Measurements from ENCODE around the gene C2CD2L.
"Not testable (repeated sequence)": the region's sequence is repeated elsewhere in the genome, so short reads cannot be mapped to it uniquely, and the experiment has no call there.

Gene C2CD2L

DNA sequence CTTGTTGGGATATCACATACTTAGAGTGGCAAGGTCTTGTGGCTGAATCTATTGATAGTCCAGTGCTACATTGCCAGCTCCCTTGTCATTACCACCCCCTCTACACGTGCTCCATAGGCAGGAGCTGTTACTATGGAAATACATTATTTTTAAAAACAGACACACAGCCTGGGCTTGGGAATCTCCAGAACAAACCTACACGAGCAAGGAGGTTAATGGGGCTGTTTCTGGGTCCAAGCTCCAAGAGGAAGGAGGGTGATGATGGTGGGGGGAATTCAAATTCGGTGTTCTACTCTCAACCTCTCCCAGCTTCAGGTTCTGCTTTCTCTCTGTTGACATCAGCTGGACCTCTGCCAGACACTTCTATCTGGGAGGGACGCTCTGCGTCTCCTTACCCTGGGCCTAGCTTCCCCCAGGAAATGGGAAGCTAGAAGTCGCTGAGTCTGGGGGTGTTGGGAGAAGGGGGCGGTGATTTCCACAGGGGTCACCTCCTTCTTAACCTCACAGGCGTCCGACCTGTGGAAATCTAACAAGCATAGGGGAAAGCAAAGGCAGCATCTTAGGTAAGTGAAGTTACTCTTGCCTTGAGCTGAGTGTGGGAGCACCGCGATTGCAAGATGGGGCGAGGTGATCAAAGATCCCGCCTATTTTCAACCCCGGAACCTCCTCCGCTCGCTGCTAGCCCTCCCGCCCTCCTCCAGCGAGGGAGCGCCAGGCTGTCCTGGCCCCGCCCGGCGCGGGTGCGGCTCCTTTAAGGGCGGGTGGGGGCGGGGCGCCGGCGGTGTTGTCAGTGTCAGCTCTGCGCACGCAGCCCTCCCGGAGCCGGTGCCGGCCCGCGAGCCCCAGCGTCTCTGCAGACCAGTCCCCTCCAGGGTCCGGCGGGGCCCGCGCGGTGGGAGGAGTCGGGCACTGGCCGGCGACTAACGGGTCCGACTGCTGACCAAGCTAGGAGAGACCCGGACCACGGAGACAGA lies at the start of gene C2CD2L:
Gene C2CD2L (plus strand): TSS at position 781 of the 974 bp plus-strand sequence. CDS start 398 bp downstream, outside the sequence.
- DNase-seq = peak; percentile 90

DNA sequence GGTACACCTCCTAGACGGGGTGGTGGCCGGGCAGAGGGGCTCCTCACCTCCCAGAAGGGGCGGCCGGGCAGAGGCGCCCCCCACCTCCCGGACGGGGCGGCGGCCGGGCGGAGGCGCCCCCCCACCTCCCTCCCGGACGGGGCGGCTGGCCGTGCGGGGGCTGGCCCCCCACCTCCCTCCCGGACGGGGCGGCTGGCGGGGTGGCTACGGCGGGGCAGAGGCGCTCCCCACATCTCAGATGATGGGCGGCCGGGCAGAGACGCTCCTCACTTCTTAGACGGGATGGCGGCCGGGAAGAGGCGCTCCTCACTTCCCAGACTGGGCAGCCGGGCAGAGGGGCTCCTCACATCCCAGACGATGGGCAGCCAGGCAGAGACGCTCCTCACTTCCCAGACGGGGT lies 48.0 kb upstream of the C2CD2L start:
- not testable (repeated sequence) for DNase-seq

DNA sequence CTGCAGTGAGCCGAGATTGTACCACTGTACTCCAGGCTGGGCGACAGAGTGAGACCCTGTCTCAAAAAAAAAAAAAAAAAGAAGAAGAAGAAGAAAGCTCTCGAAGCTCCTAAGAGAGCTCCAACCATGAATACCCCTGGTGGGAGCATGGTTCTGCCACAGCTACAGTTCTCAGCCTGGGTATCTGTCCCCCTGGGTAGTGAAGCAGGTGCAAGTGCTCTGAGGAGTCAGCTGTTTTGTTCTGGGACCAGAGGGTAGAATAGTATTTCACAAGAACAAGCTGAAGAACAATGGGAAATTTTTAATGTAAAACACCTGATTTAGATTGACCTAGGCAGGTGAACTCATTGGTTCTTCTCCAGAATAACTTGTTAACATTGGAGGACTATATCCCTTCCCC lies 45.9 kb upstream of the C2CD2L start:
- no peak for DNase-seq

DNA sequence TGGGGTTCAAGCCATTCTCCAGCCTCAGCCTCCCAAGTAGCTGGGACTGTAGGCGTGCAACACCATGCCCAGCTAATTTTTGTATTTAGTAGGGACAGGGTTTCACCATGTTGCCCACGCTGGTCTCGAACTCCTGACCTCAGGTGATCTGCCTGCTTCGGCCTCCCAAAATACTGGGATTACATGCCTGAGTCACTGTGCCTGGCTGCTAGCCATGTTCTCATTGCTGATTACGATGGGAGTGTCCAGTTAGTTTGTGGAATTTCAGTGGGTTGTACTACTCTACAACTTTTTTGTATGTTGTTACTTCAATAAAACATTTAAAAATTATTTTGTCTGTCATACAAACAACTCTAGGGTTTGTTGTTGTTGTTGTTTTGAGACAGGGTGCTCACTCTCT lies 44.4 kb upstream of the C2CD2L start:
- no peak for DNase-seq

DNA sequence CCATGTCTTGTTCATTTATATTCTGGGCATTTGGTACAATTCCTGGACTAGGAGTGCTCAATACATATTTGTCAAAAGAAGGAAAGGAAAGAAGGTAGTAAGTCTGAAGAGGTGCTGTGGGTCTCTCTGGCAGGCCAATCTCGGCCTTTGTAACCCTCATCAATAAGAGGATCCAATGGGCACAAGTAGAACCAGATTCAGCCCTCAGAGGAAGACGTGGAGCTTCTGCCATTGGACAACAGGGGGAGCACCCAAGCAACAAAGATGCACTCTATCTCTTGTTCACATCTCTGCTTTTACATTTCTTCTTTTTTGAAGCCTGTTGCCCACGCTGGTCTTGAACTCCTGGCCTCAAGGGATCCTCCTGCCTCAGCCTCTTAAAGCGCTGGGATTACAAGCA lies 41.8 kb upstream of the C2CD2L start:
- peak; percentile 38 for DNase-seq

DNA sequence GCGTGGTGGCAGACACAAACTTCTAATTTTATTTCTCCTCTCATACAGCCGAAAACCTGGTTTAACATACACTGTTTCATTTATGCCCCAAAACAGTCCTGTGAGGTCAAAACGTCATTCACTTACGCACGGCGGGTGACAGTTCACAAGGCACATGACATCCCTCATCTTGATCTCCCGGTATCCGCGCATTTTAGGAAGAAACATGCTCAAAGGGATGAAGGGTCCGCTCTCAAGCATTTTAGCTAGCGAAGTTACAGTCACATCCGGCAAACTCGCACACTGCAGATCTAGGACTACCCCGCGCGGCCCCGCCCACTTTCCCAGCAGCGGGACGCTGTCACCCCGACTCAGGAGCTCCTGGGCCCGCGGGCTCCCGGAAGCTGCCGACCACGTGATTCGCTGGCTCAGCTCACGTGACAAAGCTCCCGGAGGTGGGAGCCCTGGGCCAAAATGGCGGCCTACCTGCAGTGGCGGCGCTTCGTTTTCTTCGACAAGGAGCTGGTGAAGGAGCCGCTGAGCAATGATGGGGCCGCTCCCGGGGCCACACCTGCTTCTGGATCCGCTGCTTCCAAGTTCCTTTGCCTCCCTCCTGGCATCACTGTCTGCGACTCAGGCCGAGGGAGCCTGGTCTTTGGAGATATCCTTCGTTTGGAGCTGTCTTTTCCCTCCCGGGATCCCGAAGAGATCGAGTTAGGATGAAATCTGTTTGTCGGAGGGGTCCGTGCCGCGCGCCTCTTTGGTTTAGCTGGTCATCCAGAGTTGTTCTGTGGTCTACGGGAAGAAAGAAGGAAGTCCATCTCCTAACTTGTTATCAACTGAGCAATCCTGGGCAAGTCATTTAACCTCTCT lies 39.5 kb upstream of the C2CD2L start, which contains the start of gene VPS11:
Gene VPS11 (plus strand): TSS at position 448 of the 852 bp plus-strand sequence. CDS start 6 bp downstream, at position 454.
- peak; percentile 98 for DNase-seq

DNA sequence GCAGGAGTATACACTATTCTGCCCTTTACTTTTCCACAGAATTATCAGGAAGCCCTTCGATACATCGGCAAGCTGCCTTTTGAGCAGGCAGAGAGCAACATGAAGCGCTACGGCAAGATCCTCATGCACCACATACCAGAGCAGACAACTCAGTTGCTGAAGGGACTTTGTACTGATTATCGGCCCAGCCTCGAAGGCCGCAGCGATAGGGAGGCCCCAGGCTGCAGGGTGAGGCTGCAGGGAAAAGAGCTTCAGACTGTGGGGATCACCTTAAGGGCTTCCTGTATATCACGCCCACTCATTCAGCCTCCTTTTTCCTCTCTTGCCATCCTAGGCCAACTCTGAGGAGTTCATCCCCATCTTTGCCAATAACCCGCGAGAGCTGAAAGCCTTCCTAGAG lies 29.3 kb upstream of the C2CD2L start:
- DNase-seq = no peak

DNA sequence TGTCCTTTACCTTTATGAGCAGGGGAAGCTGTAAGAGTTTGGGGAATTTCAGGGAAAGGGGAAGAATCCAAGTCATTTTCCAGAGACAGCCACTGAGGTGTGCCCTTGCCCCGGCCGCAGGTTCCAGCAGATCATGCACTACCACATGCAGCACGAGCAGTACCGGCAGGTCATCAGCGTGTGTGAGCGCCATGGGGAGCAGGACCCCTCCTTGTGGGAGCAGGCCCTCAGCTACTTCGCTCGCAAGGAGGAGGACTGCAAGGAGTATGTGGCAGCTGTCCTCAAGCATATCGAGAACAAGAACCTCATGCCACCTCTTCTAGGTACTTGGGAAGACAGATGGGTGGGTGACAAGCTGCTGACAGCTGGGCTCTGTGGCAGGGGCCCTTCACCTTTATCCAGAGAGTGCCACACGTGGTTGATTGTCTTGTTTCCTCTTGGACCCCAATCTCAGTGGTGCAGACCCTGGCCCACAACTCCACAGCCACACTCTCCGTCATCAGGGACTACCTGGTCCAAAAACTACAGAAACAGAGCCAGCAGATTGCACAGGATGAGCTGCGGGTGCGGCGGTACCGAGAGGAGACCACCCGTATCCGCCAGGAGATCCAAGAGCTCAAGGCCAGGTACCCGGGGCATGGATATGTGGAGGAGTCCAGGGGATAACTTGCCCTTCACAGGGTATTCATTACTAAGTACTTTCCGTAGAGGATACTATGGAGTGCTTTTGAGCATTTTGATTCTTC lies 28.3 kb upstream of the C2CD2L start:
- DNase-seq = no peak

DNA sequence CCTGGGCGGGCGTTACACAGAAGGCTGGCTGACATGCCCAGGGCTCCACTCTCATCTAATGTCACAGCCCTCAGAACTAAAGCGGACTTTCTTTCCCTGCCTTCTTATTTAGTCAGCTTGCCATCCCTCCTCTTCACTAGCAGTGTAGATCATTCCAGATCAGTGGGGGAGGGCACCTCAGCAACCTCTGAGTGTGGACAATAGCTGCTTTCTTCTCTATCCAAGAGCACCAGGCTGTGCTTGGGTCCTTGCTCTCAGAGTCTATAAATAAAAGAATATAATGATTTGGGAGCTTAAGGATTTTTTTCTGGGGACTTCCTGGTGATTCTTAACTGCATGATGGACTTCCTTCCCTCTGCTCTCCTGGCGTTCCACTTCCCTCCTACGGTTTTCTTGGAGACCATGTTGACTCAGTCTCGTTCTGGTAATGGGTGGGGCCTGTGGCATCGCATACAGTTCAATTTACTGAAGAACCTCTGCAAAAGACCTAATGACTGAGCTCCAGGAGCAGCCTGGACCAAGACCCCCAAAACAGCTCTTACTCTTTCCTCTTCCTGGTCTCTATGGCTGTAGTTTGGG lies 25.4 kb upstream of the C2CD2L start:
- DNase-seq = no peak

DNA sequence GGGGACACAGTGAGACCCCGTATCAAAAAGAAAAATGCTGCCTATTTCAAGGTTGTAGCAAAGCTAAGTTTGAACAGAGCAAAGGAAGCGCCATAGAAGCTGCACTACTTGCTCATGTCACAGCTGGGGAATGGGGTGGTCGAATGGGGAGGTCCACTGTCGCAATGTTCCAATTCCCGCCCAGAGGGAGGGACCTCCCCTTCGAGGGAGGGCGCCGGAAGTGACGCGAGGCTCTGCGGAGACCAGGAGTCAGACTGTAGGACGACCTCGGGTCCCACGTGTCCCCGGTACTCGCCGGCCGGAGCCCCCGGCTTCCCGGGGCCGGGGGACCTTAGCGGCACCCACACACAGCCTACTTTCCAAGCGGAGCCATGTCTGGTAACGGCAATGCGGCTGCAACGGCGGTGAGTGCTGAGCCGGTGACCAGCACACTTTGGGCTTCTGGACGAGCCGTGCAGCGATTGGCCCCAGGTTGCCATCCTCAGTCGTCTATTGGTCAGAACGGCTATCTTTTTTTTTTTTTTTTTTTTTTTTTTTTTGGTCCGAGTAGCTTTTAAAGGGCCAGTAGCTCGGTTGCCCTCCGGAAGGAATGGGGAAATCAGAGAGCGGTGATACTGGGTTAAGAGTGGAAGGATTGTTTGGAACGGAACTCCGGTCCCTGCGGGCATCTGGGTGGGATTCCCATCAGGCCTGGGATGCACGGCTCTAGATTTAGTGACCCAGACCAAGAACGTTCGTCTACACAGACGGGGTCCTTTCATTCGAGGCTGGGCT lies 22.3 kb upstream of the C2CD2L start, which contains the start of gene HMBS:
Gene HMBS (plus strand): TSS at position 219 of the 774 bp plus-strand sequence. CDS start 153 bp downstream, at position 372.
- peak; percentile 90 for DNase-seq

DNA sequence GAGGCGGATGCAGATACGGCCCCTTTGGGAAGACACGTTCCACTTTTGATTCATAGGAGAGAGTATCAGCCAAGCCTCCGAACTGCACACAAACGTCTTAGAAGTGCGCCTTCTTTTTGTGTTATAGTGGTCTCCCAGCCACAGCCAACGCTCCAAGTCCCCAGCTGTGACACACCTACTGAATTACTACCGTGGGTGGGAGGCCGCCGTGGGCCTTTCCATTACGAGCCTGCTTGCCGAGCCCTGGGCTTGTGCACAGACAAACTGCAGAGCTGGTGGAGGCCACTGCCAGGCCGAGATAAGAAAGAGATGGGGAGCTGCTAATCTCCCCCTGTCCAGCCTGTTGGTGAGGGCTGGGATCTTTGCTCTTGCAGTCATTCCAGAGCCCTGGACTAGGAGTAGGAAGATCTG lies 21.7 kb upstream of the C2CD2L start:
- DNase-seq = peak; percentile 50

DNA sequence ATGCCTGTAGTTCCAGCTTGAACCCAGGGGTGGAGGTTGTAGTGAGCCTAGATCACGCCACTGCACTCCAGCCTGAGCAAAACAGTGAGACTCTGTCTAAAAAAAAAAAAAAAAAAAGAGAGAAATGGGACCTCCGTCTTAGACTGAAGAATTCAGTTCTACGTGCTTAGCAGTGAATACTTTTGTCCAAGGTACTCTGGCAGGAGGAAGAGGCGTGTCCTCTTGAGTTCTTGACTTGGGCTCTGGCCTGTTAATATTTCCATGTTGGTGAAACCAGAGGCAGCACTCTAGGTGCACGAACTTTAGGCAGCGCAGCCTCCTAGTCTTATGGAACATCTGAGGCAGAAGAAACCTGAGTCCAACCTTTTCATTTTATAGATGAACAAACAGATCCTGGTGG lies 20.0 kb upstream of the C2CD2L start:
- no peak for DNase-seq

DNA sequence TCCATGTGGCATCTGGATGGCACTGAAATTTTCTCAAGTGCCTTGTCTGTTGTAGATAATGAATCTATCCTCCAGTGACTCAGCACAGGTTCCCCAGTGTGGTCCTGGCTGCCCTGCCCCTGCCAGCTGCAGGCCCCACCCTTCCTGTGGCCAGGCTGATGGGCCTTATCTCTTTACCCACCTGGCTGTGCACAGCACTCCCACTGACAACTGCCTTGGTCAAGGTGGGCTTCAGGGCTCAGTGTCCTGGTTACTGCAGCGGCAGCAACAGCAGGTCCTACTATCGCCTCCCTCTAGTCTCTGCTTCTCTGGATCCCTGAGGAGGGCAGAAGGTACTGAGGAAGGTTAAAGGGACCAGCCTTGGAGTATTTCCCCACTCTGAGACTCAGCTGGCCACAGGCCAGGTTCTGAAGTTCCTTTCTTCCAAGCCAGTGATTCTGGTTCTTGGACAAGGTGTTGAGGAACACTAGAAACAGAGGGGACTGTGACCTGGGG lies 19.4 kb upstream of the C2CD2L start:
- DNase-seq = no peak

DNA sequence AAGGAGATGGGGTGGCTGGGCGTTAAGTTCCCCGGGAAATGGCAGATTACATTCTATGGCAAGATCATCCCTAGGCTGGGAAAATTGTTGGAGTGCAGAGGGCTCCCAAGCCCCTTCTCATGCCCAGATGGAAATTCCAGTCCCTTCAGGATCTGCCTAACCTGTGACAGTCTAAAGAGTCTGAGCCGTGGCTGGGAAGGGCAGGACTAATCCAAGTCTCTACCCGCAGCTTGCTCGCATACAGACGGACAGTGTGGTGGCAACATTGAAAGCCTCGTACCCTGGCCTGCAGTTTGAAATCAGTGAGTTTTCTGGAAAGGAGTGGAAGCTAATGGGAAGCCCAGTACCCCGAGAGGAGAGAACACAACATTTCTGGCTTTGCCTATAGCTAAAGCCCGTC lies 18.7 kb upstream of the C2CD2L start:
- no peak for DNase-seq

DNA sequence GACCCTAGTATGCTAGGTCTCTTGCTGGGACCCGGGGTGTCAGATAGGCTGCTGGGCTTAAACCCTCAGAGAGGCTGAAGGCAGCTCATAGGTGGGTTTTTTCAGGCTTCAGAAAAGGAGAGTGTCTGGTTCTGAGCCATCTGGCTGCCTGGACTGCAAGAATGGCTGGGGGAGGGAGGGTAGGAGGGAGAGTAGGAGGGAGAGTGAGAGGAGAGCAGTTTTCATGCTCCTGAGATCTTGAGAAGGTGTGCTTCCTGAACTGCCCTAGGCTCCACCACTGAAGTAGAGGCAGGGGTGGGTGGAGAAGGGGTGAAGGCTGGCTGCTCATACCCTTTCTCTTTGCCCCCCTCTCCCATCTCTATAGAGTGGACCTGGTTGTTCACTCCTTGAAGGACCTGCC lies 17.8 kb upstream of the C2CD2L start:
- no peak for DNase-seq

DNA sequence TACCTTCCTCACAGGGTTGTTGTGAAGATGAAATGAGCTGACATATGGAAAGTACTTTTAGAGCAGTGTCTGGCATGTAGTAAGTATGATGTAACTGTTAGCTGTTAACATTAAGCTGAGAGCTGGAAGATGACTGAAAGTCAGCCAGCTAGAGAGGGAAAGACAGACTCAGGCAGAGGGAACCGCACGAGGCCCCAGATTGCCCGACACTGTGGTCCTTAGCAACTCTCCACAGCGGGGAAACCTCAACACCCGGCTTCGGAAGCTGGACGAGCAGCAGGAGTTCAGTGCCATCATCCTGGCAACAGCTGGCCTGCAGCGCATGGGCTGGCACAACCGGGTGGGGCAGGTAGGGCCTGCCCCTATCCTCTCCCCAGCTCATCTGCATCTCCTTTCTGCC lies 16.0 kb upstream of the C2CD2L start:
- DNase-seq = no peak

DNA sequence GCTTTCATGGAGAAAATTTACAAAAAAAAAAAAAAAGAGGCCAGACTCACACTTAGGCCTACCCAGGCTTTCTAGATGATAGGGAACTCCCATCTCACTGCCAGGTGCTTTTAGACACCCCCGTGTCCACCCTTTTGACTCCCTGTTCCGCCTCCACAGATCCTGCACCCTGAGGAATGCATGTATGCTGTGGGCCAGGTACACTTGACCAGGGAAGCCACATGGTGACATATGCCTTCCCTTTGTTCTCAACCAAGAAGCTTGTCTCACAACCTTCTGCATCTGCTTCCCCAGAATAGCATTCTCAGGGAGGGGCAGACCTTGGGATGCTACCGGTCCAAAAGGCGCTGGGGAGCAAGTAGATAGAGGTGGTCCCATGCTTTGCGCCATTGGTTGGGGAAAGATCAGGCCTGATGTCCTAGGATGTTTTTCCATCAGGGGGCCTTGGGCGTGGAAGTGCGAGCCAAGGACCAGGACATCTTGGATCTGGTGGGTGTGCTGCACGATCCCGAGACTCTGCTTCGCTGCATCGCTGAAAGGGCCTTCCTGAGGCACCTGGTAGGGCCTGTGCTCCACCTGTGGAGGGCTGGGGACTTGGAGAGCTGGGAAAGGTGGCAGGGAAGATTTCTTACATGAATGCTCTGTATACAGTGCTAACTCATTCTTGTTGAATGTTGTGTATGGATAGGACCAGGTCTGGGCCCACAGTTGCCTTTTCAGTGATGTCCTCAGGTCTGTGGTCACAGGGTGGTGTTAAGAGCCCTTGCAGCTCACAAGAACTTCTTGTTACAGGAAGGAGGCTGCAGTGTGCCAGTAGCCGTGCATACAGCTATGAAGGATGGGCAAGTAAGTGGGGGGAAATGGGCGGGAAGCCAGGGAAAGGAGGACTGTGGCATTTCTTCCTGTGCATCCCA lies 14.9 kb upstream of the C2CD2L start:
- DNase-seq = no peak

DNA sequence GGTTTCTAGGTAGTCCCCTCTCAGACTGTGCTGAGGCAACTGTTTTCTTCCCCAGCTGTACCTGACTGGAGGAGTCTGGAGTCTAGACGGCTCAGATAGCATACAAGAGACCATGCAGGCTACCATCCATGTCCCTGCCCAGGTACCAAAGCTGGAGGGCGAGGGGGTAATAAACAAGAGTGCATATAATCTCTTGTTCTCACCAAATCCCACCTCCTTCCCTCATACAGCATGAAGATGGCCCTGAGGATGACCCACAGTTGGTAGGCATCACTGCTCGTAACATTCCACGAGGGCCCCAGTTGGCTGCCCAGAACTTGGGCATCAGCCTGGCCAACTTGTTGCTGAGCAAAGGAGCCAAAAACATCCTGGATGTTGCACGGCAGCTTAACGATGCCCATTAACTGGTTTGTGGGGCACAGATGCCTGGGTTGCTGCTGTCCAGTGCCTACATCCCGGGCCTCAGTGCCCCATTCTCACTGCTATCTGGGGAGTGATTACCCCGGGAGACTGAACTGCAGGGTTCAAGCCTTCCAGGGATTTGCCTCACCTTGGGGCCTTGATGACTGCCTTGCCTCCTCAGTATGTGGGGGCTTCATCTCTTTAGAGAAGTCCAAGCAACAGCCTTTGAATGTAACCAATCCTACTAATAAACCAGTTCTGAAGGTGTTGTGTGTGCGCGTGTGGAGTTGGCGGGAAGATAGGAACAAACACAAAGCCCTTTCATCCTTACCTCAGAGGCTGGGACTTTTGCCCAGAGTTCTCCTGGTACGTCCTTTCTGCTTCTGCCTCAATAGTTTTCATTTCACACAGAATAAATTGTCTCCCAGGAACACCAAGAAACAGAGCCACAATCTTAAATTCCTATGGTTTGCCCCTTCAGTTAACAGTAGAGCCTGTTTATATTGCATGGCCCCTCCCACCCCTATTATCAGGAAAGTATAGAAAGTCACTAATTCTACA lies 14.0 kb upstream of the C2CD2L start:
- no peak for DNase-seq
